Stimulated activated CD8-positive, alpha-beta memory T cell treated with anti-CD3 and anti-CD28 coated beads, Interleukin-15, amount 100 ng/mL, for 24 hours (primary cell): ENCODE data around the gene KCNJ12.
"Not testable (repeated sequence)": the region's sequence is repeated elsewhere in the genome, so short reads cannot be mapped to it uniquely, and the experiment has no call there.

Experiments used
- DNase-seq: peaks from one replicate; pipeline ENCODE4 v3.0.0-alpha.2; 2020; ENCODE audit warnings: low read depth

KCNJ12 gene

DNA sequence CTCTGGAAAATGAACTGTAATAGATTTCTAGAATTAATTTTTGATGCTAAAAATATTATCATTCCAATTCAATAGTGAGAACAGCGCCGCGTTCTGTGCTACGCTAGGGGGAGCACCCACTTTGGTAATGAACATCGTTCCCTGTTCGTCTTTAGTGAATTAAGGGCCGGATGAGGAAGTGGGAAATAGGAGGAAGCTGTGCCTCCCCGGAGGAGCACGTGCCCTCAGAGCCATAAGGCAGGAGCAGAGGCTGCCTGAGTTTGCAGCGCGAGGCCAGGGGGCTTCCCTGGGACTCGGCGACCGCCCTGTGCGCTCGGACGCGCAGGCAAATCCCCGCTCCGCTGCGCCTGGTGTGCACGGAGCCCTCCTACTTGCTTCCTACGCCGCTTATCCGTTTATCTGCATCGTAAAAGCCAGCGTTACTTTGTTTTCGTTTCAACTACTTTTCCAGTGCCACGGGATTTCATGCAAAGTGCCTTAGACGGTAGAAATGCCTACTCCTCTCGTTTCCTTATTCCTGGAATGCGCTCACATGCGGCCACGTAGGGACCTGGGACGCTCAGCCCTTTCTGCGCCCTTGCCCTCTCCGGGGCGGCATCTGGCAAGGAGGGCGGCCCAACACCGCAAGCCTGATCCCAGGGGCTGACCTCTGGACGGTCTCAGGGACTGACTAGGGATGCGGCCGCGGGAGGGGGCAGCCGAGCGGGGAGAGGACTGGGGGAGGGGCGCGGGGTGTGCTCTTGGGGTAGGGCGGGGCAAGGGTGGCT lies 76.4 kb downstream of the KCNJ12 start:
- DNase-seq, result peak; percentile 11

DNA sequence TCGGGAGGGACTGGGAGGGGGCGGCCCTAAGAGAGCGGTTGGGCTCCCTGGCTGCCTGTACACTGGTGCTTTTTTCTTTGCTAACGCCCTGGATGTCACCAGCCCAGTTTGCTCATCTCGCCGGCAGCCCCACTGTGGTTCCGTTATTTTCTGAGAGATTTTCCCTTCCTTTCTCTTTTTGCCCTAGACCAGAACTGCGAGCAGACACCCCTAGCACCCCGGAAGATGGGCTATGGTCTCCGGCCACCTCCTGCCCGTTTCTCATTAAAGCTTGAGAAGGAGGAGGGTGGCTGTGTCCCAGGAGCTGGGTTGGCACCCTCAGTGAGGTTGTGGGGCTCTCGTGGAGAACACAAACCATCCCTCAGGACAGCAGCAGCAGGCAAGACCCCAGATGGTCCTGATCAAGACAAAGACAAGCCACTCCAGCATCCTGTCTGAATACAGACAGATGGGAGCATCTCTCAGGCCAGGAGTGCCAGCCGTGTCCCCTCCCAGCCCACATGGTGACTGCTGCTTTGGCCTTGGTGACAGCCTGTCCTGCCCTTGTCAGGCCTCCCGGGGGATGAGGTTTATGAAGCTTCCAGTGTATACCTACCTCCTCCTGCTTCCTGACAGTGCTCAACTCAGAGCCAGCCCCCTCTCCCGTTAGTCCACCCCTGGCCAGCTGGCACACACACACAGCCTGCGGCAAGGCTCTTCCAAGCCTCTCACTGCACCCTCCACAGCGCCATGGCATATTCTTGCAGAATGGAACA lies 77.2 kb downstream of the KCNJ12 start:
- no peak for DNase-seq

- DNase-seq, result not testable (repeated sequence)
Observed at GRCh38 chr17:21454006-21454405, 77.8 kb downstream of the KCNJ12 start.

- no peak for DNase-seq
Observed at GRCh38 chr17:21454441-21454840, 78.3 kb downstream of the KCNJ12 start.

DNA sequence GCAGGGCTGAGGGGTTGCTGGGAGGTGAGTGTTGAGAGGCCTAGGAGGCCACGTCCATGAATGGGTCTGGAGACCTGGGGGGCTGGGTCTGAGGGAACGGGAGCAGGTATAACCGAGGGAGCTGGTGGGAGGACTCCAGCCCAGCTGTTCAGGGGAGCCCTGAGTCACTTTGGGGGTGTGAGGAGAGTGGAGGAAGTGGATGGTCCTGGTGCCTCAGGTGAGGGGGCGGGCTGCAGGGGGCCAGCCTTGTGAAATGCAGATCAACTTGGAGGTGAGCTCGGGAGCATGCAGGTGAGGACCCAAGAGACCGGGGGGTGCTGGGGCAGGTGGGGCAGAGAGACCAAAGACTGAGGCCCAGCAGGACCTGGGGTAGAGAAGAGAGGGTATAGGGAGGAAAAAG lies 79.6 kb downstream of the KCNJ12 start:
- no peak for DNase-seq

- not testable (repeated sequence) for DNase-seq
Observed at GRCh38 chr17:21456449-21456848, 80.3 kb downstream of the KCNJ12 start.

- DNase-seq, result peak; percentile 95
Observed at GRCh38 chr17:21457051-21458026, 81.2 kb downstream of the KCNJ12 start.

DNA sequence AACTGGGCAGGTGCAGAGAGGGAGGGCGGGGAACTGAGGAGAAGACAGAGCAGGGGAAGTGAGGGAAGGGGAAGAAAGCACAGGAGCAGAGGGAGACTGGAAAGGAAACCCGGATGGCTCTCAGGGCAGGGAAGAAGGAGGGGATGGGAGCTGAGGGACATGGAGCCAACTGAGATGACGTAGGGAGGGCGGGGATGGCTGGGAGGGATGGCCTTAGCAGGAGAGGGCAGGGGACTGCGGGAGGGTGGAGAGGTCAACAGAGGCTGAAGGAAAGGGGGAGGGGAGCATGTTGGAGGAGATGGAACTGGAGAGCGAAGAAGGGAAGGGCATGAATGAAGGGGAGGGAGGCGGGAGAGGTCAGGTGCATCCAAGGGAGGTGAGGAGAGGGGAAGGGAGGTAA lies 81.9 kb downstream of the KCNJ12 start:
- DNase-seq, result no peak

- no peak for DNase-seq
Observed at GRCh38 chr17:21459536-21459935, 83.4 kb downstream of the KCNJ12 start.

DNA sequence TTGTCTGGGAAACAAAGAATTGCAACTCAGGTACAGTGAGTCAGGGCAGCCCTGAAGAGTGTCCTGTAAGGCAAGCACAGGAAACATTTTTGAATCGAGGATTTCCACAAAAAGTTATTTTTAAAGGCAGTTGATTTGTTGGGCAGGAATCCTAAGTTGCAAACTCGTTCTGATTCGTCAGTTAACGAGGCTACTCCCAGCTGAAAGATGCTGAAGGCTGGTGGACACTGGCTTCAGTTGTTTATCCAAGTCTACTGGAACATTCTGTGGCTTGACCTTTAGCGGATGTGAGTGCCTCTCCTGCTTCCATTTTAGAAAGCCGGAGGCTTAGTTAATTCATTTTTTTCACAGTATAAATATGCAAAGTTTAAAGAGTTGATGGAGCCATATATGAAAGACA lies 84.2 kb downstream of the KCNJ12 start:
- DNase-seq, result no peak

GRCh38 chr17:21462237-21462636 lies 86.1 kb downstream of the KCNJ12 start:
- DNase-seq, result no peak

DNA sequence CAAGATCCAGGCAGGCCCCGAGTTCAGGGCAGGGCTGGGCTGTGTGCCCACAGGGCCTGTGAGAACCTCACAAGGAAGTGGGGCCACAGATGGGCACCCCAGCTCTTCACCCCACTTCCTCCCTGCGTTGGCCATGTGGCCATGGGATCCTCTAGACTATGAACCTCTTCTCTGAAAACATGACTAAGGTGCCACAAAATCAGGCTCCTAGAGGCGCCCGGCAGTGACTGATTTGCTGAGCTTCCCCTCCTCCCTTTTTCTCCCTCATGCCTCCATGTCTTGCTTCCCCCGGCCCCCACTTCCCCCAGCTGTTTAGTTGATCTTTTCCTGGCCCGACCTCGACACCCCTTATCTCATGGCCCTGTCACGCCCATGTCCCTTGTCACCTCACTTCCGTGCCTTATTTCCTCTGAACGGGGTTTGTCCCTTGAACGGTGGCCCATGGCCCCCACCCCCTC lies 87.1 kb downstream of the KCNJ12 start:
- DNase-seq, result no peak

- no peak for DNase-seq
Observed at GRCh38 chr17:21463779-21464407, 87.7 kb downstream of the KCNJ12 start.

- DNase-seq, result no peak
Observed at GRCh38 chr17:21464611-21465021, 88.5 kb downstream of the KCNJ12 start.

- no peak for DNase-seq
Observed at GRCh38 chr17:21466550-21466949, 90.4 kb downstream of the KCNJ12 start.

- no peak for DNase-seq
Observed at GRCh38 chr17:21467196-21467595, 91.0 kb downstream of the KCNJ12 start.

DNA sequence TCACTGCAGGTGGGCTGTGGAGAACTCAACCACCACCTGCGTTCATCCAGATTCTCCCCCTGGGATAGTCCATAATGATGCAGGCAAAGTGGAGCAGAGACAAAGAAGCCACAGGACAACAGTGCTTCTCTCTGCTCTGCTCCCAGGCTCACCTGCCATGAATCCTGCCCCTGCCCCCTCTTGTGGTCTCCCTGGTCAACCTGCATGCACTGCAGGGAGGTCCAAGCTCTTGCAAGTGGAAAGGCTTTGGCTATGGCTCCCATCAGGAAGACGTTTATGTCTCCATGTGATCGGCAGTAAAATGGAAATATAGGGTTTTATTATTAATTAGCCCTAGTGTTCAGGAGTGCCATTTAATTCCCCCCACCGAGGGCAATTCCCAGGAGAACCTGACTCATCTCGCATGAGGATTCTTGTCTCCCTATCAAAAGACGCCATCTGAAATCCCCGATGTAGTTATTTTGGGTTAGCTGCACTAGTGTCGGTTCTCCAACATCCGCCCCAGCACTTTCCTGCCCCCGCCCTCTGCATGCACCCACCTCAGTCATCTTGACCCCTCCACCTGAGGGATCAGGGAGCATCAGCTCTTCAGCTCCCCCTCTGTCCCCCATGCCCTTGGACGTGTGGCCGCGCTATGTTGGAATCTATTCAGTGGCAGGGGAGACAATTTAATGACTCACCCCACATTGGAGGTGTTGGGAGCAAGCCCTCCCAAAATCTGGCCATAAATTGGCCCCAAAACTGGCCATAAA lies 91.8 kb downstream of the KCNJ12 start:
- no peak for DNase-seq
